Glomerular endothelial cell (primary cell): ENCODE measurements around the gene RHBDL1. TPM values are rescaled to one million over a fixed set of nuclear protein-coding genes. Genes with fewer than 3 reads are reported as not detected.

Experiments used
- total RNA-seq: library from RNA; depleted of rRNA; stranded (reverse); fragments of >200 nt; gene quantifications from 2 replicates; pipeline ENCODE4 v1.2.3, GENCODE V29; 2015

RHBDL1 gene
- total RNA-seq, 1 donor from 2014 or later = 1.6 TPM

Other genes with a start within 250 kb of the RHBDL1 start
- gene CAPN15, start 148.0 kb upstream of the RHBDL1 start, total RNA-seq = 57.0 and 72.5 TPM in 2 replicates
- gene PRR35, start 115.3 kb upstream of the RHBDL1 start, total RNA-seq = not detected in 2 replicates
- 2.7 and 3.3 TPM in 2 replicates for gene NHLRC4, start 108.7 kb upstream of the RHBDL1 start, total RNA-seq
- gene PIGQ, start 105.7 kb upstream of the RHBDL1 start, total RNA-seq = 34.6 and 69.5 TPM in 2 replicates
- 17.6 and 25.1 TPM in 2 replicates for gene RAB40C, start 85.6 kb upstream of the RHBDL1 start, total RNA-seq
- 0.06 TPM in 1 of 2 replicates, not detected in the other for gene WFIKKN1, start 44.7 kb upstream of the RHBDL1 start, total RNA-seq
- 163 and 315 TPM in 2 replicates for gene METTL26, start 39.4 kb upstream of the RHBDL1 start, total RNA-seq
- 24.1 and 25.7 TPM in 2 replicates for gene MCRIP2, start 33.8 kb upstream of the RHBDL1 start, total RNA-seq
- 17.4 and 21.2 TPM in 2 replicates for gene WDR90, start 26.3 kb upstream of the RHBDL1 start, total RNA-seq
- gene RHOT2, start 7.5 kb upstream of the RHBDL1 start, total RNA-seq = 48.3 and 78.9 TPM in 2 replicates
- 159 and 240 TPM in 2 replicates for gene STUB1, start 4.7 kb downstream of the RHBDL1 start, total RNA-seq
- gene JMJD8, start 8.7 kb downstream of the RHBDL1 start, total RNA-seq = 60.4 and 70.8 TPM in 2 replicates
- gene WDR24, start 14.7 kb downstream of the RHBDL1 start, total RNA-seq = 9.9 and 12.5 TPM in 2 replicates
- gene FBXL16, start 30.1 kb downstream of the RHBDL1 start, total RNA-seq = 1.6 TPM in 2 replicates
- 54.4 and 134 TPM in 2 replicates for gene METRN, start 39.4 kb downstream of the RHBDL1 start, total RNA-seq
- gene ANTKMT, start 45.5 kb downstream of the RHBDL1 start, total RNA-seq = 45.4 and 53.0 TPM in 2 replicates
- 0.41 and 3.9 TPM in 2 replicates for gene CCDC78, start 50.8 kb downstream of the RHBDL1 start, total RNA-seq
- gene HAGHL, start 51.4 kb downstream of the RHBDL1 start, total RNA-seq = 8.2 and 12.8 TPM in 2 replicates
- 33.7 and 34.3 TPM in 2 replicates for gene CIAO3, start 65.3 kb downstream of the RHBDL1 start, total RNA-seq
- gene MSLN, start 85.1 kb downstream of the RHBDL1 start, total RNA-seq = 2.1 and 2.4 TPM in 2 replicates
- 35.9 and 42.1 TPM in 2 replicates for gene RPUSD1, start 112.7 kb downstream of the RHBDL1 start, total RNA-seq
- 7.3 and 24.3 TPM in 2 replicates for gene CHTF18, start 112.9 kb downstream of the RHBDL1 start, total RNA-seq
- not detected in 2 replicates for gene GNG13, start 125.1 kb downstream of the RHBDL1 start, total RNA-seq